Fibroblast of lung (primary cell): ENCODE measurements around the gene FGF1. TPM values are rescaled to one million over a fixed set of nuclear protein-coding genes. Genes with fewer than 3 reads are reported as not detected.

Experiments used
- DNase-seq, 2 donors: peaks; one replicate each; pipeline versions ENCODE4 v3.0.0 to v3.0.0-alpha.2; 2010; ENCODE audit warnings: low read depth in 2 of 2
- H2AFZ ChIP-seq: 2 replicates; pipeline ENCODE4 v1.5.1; 2012; ENCODE audit warnings: low read length, control low read depth, inconsistent platforms
- H3K27ac ChIP-seq: 2 replicates; pipeline ENCODE4 v1.5.1; 2011; ENCODE audit warnings: low read length, control low read depth; ENCODE audit not compliant: insufficient read depth
- H3K27me3 ChIP-seq: 2 replicates; pipeline ENCODE4 v1.5.1; 2011; ENCODE audit warnings: mild to moderate bottlenecking, low read length; ENCODE audit not compliant: control insufficient read depth, insufficient read depth
- H3K36me3 ChIP-seq: 2 replicates; pipeline ENCODE4 v1.5.1; 2011; ENCODE audit warnings: low read length; ENCODE audit not compliant: control insufficient read depth, insufficient read depth
- H3K4me1 ChIP-seq: 2 replicates; pipeline ENCODE4 v1.5.1; 2011; ENCODE audit warnings: low read length; ENCODE audit not compliant: control insufficient read depth, insufficient read depth; ENCODE audit errors: extremely low read depth
- H3K4me2 ChIP-seq: 2 replicates; pipeline ENCODE4 v1.5.1; 2011; ENCODE audit warnings: low read length, control low read depth; ENCODE audit not compliant: insufficient read depth; ENCODE audit errors: extremely low read depth
- H3K4me3 ChIP-seq, 4 experiments: fragments of 200-600 bp in 1 of 4; sonication (generic) in 1 of 4; replicated peaks in 1 of 4; 2 replicates each; pipeline ENCODE4 v1.5.1; 2011 to 2016; ENCODE audit warnings: low read length in 4 of 4, low read depth in 3 of 4, mild to moderate bottlenecking in 3 of 4, control low read depth in 2 of 4, inconsistent platforms in 1 of 4, mixed read lengths in 1 of 4; ENCODE audit not compliant: insufficient read depth in 1 of 4; ENCODE audit errors: control extremely low read depth in 1 of 4
- H3K79me2 ChIP-seq: 2 replicates; pipeline ENCODE4 v1.5.1; 2012; ENCODE audit warnings: mild to moderate bottlenecking, low read length, inconsistent platforms; ENCODE audit not compliant: control insufficient read depth, insufficient read depth
- H3K9ac ChIP-seq: 2 replicates; pipeline ENCODE4 v1.5.1; 2011; ENCODE audit warnings: mild to moderate bottlenecking, low read length, control low read depth; ENCODE audit not compliant: insufficient read depth
- H3K9me3 ChIP-seq: 2 replicates; pipeline ENCODE4 v1.5.1; 2012; ENCODE audit warnings: low read depth, low read length; ENCODE audit not compliant: control insufficient read depth, insufficient read depth
- H4K20me1 ChIP-seq: 2 replicates; pipeline ENCODE4 v1.5.1; 2011; ENCODE audit warnings: low read length; ENCODE audit not compliant: control insufficient read depth, insufficient read depth; ENCODE audit errors: extremely low read depth
- EZH2 ChIP-seq: IDR thresholded peaks from 2 replicates; pipeline ENCODE4 v1.5.1; 2012; ENCODE audit warnings: low read length, control low read depth, mild to moderate bottlenecking; ENCODE audit errors: missing control alignments
- polyA plus RNA-seq, 2 donors: library from polyadenylated mRNA; depleted of rRNA in 1 of 2; stranded (reverse) in 1 of 2; unstranded in 1 of 2; fragments of >200 nt; gene quantifications; 2 replicates each; pipeline ENCODE4 v1.2.1, GENCODE V29; 2011 to 2012; ENCODE audit warnings: missing spikeins in 1 of 2
- total RNA-seq: library from RNA; depleted of rRNA; stranded (reverse); fragments of >200 nt; gene quantifications from 2 replicates; pipeline ENCODE4 v1.2.1, GENCODE V29; 2014
- TF ChIP-seq, protein P1 (sequence below), 2 donors: IDR thresholded peaks in 1 of 2; conservative IDR thresholded peaks in 1 of 2; 1 replicate in 1 of 2; 2 replicates in 1 of 2; pipeline ENCODE4 v1.5.1; 2011 to 2012; ENCODE audit warnings: low read length in 2 of 2, control low read depth in 1 of 2, inconsistent platforms in 1 of 2, low read depth in 1 of 2, mild to moderate bottlenecking in 1 of 2

The FGF1 gene
- total and polyA plus RNA-seq, 2 donors (not counting 1 experiment from before 2014, with no cell fraction given), result 3.5 to 17.7 TPM

DNA sequence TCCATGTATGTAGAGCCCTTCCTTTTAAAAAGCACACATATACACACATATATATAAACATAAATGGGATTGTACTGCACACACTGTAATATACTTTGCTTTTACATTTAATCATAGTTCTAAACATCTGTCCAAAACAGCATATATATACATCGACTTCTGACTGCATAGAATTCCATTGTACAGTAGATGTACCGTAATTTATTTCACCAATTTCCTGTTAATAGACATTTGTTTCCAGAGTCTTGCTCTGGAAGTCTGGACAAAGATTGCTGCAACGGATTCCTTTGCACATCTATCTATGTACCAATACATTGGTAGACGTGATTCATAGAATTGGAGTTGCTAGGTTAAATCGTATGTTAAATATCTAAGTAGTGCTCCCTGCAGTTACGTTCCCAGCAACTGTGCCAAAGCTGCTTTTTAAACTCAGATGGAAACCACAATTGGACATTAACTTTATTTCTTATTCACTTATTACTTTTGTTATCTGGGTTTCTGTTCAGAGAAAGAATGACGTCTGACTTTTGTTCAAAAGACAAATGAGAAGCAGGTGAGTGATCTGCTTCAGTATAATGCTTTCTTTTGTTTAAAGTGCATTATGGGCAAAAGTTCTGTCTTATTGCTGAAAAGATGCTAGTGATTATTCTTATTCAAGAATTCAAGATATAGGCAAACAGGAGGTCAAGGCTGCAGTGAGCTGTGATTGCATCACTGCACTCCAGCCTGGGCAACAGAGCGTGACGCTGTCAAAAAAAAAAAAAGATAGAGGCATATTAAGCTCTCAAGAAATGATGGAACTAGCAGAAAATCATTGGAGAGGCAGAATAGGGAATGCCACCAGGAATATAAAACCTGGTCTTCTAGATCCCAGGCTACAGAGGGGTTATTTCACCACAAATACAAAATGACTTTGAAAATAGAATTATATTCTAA lies 138.2 kb downstream of the FGF1 start:
- peaks cover 10% of the 10 kb centered on the region for H3K4me1 ChIP-seq
- no peak for TF ChIP-seq EZH2
- TF ChIP-seq, protein P1, sequence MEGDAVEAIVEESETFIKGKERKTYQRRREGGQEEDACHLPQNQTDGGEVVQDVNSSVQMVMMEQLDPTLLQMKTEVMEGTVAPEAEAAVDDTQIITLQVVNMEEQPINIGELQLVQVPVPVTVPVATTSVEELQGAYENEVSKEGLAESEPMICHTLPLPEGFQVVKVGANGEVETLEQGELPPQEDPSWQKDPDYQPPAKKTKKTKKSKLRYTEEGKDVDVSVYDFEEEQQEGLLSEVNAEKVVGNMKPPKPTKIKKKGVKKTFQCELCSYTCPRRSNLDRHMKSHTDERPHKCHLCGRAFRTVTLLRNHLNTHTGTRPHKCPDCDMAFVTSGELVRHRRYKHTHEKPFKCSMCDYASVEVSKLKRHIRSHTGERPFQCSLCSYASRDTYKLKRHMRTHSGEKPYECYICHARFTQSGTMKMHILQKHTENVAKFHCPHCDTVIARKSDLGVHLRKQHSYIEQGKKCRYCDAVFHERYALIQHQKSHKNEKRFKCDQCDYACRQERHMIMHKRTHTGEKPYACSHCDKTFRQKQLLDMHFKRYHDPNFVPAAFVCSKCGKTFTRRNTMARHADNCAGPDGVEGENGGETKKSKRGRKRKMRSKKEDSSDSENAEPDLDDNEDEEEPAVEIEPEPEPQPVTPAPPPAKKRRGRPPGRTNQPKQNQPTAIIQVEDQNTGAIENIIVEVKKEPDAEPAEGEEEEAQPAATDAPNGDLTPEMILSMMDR (conservative IDR thresholded peaks at IDR 0.05 in 1 of 2, IDR thresholded peaks at IDR 0.05 in 1 of 2; ENCODE audit: low read depth in 1 of 2, low read length in 2 of 2), result no peak
- H3K27ac ChIP-seq, result no peak overlapping the region

DNA sequence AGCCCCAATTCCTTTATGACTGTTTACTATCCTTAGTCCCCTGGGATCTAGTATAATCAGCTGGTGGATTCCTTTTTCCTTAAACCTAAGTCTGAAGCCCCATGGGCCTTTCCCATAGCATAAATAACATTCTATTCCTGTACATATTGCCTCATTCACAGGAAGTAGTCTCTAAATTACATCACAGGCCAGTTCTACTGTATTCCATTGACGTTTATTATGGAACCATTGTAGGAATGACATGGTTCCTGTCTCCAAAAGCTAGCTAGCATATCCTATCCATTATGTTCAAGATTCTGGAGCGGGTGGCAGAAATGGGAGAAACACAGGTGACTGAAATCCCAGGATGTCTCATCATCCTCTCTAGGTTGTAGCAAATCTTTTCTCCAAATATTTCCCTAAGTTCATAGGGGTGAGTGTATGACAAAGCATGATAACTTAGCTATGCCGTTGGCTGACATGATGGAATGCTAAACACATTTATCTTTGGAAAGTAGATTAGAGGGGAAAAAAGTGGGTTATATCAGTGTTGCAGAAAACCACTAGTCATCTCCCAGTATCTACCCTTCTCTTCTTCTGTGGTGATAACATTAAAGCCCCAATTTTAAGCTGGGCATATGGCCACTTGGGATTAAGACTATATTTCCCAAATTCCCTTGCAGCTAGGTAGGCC lies 140.1 kb downstream of the FGF1 start:
- H2AFZ ChIP-seq, result no peak overlapping the region
- DNase-seq, result peak; percentile 52 to 64
- H3K4me3 ChIP-seq, result no peak overlapping the region
- no peaks in the 10 kb centered on the region for H3K9me3 ChIP-seq
- H3K79me2 ChIP-seq, result no peaks in the 10 kb centered on the region
- peaks cover 11% of the 10 kb centered on the region for H3K4me1 ChIP-seq
- H3K27me3 ChIP-seq, result no peaks in the 10 kb centered on the region
- no peak overlapping the region for H3K9ac ChIP-seq
- no peaks in the 10 kb centered on the region for H3K36me3 ChIP-seq
- no peak for TF ChIP-seq EZH2
- TF ChIP-seq, protein P1 (conservative IDR thresholded peaks at IDR 0.05 in 1 of 2, IDR thresholded peaks at IDR 0.05 in 1 of 2; ENCODE audit: low read depth in 1 of 2, low read length in 2 of 2), result no peak
- H4K20me1 ChIP-seq, result no peaks in the 10 kb centered on the region
- no peak overlapping the region for H3K4me2 ChIP-seq
- no peak overlapping the region for H3K27ac ChIP-seq

More for the DNA sequence above, 138.2 kb downstream of the FGF1 start:
- Histone ChIP-seq H3K27me3 (no peaks in the 10 kb centered on the region), H3K9me3 (no peaks in the 10 kb centered on the region), H3K4me3 (no peak overlapping the region), H2AFZ (no peak overlapping the region), H4K20me1 (no peaks in the 10 kb centered on the region), H3K36me3 (no peaks in the 10 kb centered on the region), H3K4me2 (no peak overlapping the region), H3K79me2 (no peaks in the 10 kb centered on the region), H3K9ac (no peak overlapping the region)
- DNase-seq, result no peak

DNA sequence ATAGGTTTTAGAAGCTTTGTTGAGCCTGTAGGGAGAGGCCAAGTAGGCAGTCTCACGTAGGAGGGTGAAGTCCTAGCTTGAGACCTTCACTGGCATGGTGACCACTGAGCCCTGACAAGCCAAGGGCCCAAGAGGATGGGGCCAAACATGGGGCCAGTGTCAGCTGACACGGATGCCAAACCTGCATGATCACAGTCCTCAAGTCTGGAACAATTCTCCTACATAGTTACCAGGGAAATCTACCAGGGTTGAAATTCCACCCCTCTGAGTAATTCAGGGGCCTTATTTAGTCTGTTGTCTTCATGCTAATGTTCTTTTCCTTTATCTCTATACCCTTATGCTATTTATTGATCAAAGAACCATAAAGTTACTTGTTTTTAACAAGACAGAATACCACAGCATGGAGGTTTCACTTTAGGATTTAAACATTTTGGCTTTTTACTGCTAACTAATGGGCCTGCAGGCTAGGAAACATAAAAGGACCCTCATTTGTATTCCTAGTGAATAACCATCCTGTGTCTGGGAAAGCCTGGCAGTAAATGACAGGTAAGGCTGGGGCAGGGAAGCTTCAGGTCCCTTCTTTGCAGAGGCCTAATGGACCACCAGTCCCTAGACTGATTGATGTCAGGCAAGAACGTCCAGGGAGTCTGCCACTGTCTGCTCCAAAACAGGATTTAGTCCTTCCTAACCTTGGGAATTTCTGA lies 140.8 kb downstream of the FGF1 start:
- Histone ChIP-seq H2AFZ (no peak overlapping the region), H3K4me3 (no peak overlapping the region), H3K27ac (peak overlapping the region; percentile 4), H3K27me3 (no peaks in the 10 kb centered on the region), H4K20me1 (no peaks in the 10 kb centered on the region), H3K4me1 (peaks cover 11% of the 10 kb centered on the region), H3K79me2 (no peaks in the 10 kb centered on the region), H3K9ac (no peak overlapping the region), H3K9me3 (no peaks in the 10 kb centered on the region), H3K4me2 (no peak overlapping the region), H3K36me3 (no peaks in the 10 kb centered on the region)
- DNase-seq, result peak in 1 of 2 donors; percentile 62
- TF ChIP-seq, protein P1 (conservative IDR thresholded peaks at IDR 0.05 in 1 of 2, IDR thresholded peaks at IDR 0.05 in 1 of 2; ENCODE audit: low read depth in 1 of 2, low read length in 2 of 2), result no peak
- no peak for TF ChIP-seq EZH2
